H9 (cell line): Measurements from ENCODE around the gene MZF1. TPM values are rescaled to one million over a fixed set of nuclear protein-coding genes. Genes with fewer than 3 reads are reported as not detected.

Experiments used
- DNase-seq: peaks from one replicate; pipeline ENCODE4 v3.0.0-alpha.2; 2017
- H2AFZ ChIP-seq: one replicate; pipeline ENCODE4 v1.6.1; 2013; ENCODE audit warnings: mild to moderate bottlenecking, low read length, control low read depth, moderate library complexity
- H2AK5ac ChIP-seq: 2 replicates; pipeline ENCODE4 v1.6.1; 2013; ENCODE audit warnings: low read length, control low read depth, mixed read lengths; ENCODE audit not compliant: insufficient read length
- H2BK120ac ChIP-seq: one replicate; pipeline ENCODE4 v1.6.1; 2013; ENCODE audit warnings: low read depth, mild to moderate bottlenecking, low read length, control low read depth, inconsistent platforms; ENCODE audit not compliant: poor library complexity, severe bottlenecking
- H2BK12ac ChIP-seq: 2 replicates; pipeline ENCODE4 v1.6.1; 2013; ENCODE audit warnings: low read length, control low read depth, mixed read lengths, low read depth; ENCODE audit not compliant: insufficient read length
- H2BK15ac ChIP-seq: 2 replicates; pipeline ENCODE4 v1.6.1; 2013; ENCODE audit warnings: low read depth, low read length, control low read depth
- H2BK20ac ChIP-seq: one replicate; pipeline ENCODE4 v1.6.1; 2013; ENCODE audit warnings: low read depth, mild to moderate bottlenecking, low read length, control low read depth, inconsistent platforms; ENCODE audit not compliant: poor library complexity, severe bottlenecking
- H2BK5ac ChIP-seq: 2 replicates; pipeline ENCODE4 v1.6.1; 2013; ENCODE audit warnings: low read length, control low read depth, mixed read lengths; ENCODE audit not compliant: insufficient read length
- H3K14ac ChIP-seq: 2 replicates; pipeline ENCODE4 v1.6.1; 2013; ENCODE audit warnings: low read length, control low read depth; ENCODE audit not compliant: insufficient read depth
- H3K18ac ChIP-seq: 2 replicates; pipeline ENCODE4 v1.6.1; 2013; ENCODE audit warnings: low read depth, mild to moderate bottlenecking, mixed read lengths, low read length, control low read depth; ENCODE audit not compliant: insufficient read length
- H3K23ac ChIP-seq: 2 replicates; pipeline ENCODE4 v1.6.1; 2013; ENCODE audit warnings: low read length, control low read depth, mixed read lengths, low read depth; ENCODE audit not compliant: insufficient read length
- H3K23me2 ChIP-seq: 2 replicates; pipeline ENCODE4 v1.6.1; 2013; ENCODE audit warnings: low read depth, mild to moderate bottlenecking, mixed read lengths, low read length, control low read depth; ENCODE audit not compliant: insufficient read length, poor library complexity, severe bottlenecking
- H3K27ac ChIP-seq: 2 replicates; pipeline ENCODE4 v1.5.1; 2013; ENCODE audit warnings: low read length, control low read depth, mixed read lengths, low read depth; ENCODE audit not compliant: insufficient read length
- H3K27me3 ChIP-seq: 2 replicates; pipeline ENCODE4 v1.6.1; 2013; ENCODE audit warnings: low read length, control low read depth, inconsistent platforms; ENCODE audit not compliant: insufficient read depth
- H3K4ac ChIP-seq: 2 replicates; pipeline ENCODE4 v1.6.1; 2013; ENCODE audit warnings: low read depth, mild to moderate bottlenecking, control low read depth, inconsistent platforms, low read length, moderate library complexity
- H3K4me1 ChIP-seq: 2 replicates; pipeline ENCODE4 v1.6.1; 2013; ENCODE audit warnings: low read length, control low read depth, inconsistent platforms; ENCODE audit not compliant: insufficient read depth
- H3K4me2 ChIP-seq: 2 replicates; pipeline ENCODE4 v1.6.1; 2013; ENCODE audit warnings: low read length, control low read depth, mixed read lengths; ENCODE audit not compliant: insufficient read length, insufficient read depth
- H3K56ac ChIP-seq: 2 replicates; pipeline ENCODE4 v1.6.1; 2013; ENCODE audit warnings: low read depth, mild to moderate bottlenecking, mixed read lengths, low read length, control low read depth; ENCODE audit not compliant: insufficient read length
- H3K79me1 ChIP-seq: 2 replicates; pipeline ENCODE4 v1.6.1; 2013; ENCODE audit warnings: low read depth, mild to moderate bottlenecking, moderate library complexity, low read length, control low read depth, inconsistent platforms; ENCODE audit not compliant: insufficient read depth, poor library complexity, severe bottlenecking
- H3K79me2 ChIP-seq: 2 replicates; pipeline ENCODE4 v1.6.1; 2013; ENCODE audit warnings: low read length, control low read depth, inconsistent platforms; ENCODE audit not compliant: insufficient read depth
- H3K9ac ChIP-seq: 2 replicates; pipeline ENCODE4 v1.6.1; 2013; ENCODE audit warnings: low read length, control low read depth, mixed read lengths; ENCODE audit not compliant: insufficient read length; ENCODE audit errors: extremely low read depth
- H3K9me3 ChIP-seq: one replicate; pipeline ENCODE4 v1.6.1; 2013; ENCODE audit warnings: low read depth, low read length, inconsistent platforms; ENCODE audit not compliant: control insufficient read depth
- H3T11ph ChIP-seq: one replicate; pipeline ENCODE4 v1.6.1; 2013; ENCODE audit warnings: mild to moderate bottlenecking, low read length, control low read depth, inconsistent platforms
- H4K20me1 ChIP-seq: one replicate; pipeline ENCODE4 v1.6.1; 2013; ENCODE audit not compliant: control insufficient read depth, insufficient read length, insufficient read depth
- H4K5ac ChIP-seq: 2 replicates; pipeline ENCODE4 v1.6.1; 2013; ENCODE audit warnings: low read depth, mild to moderate bottlenecking, mixed read lengths, low read length, control low read depth; ENCODE audit not compliant: insufficient read length
- H4K8ac ChIP-seq: replicated peaks from 2 replicates; pipeline ENCODE4 v1.6.1; 2013; ENCODE audit warnings: low read length, control low read depth, mixed read lengths, low read depth; ENCODE audit not compliant: insufficient read length
- H4K91ac ChIP-seq: 2 replicates; pipeline ENCODE4 v1.6.1; 2013; ENCODE audit warnings: low read depth, mild to moderate bottlenecking, moderate library complexity, mixed read lengths, low read length, control low read depth; ENCODE audit not compliant: insufficient read length
- H3K27ac Mint-ChIP-seq, 3 experiments: 2 replicates in 2 of 3; 3 replicates in 1 of 3; pipeline ENCODE4 v1.8.0; 2020 to 2021; ENCODE audit warnings: mixed read lengths in 3 of 3, mild to moderate bottlenecking in 1 of 3, moderate library complexity in 1 of 3
- H3K27me3 Mint-ChIP-seq: 2 replicates; pipeline ENCODE4 v1.8.0; 2021; ENCODE audit warnings: low read depth, mild to moderate bottlenecking, moderate library complexity, mixed read lengths
- H3K36me3 Mint-ChIP-seq, 3 experiments: 2 replicates in 2 of 3; 3 replicates in 1 of 3; pipeline ENCODE4 v1.8.0; 2020 to 2021; ENCODE audit warnings: low read depth in 3 of 3, mixed read lengths in 3 of 3; ENCODE audit not compliant: insufficient read depth in 1 of 3
- H3K4me1 Mint-ChIP-seq, 2 experiments: 2 replicates each; pipeline ENCODE4 v1.8.0; 2020; ENCODE audit warnings: mixed read lengths in 2 of 2
- H3K4me3 Mint-ChIP-seq, 2 experiments: 2 replicates in 1 of 2; 3 replicates in 1 of 2; pipeline ENCODE4 v1.8.0; 2020 to 2021; ENCODE audit warnings: mild to moderate bottlenecking in 2 of 2, mixed read lengths in 2 of 2, moderate library complexity in 1 of 2
- H3K9me3 Mint-ChIP-seq, 2 experiments: 2 replicates in 1 of 2; 3 replicates in 1 of 2; pipeline ENCODE4 v1.8.0; 2020; ENCODE audit warnings: mild to moderate bottlenecking in 2 of 2, mixed read lengths in 2 of 2, moderate library complexity in 1 of 2
- CTCF ChIP-seq: fragments of 200-600 bp; sonication (generic); conservative IDR thresholded peaks from 3 replicates; pipeline ENCODE4 v1.8.0; 2021; ENCODE audit warnings: antibody characterized with exemption, mild to moderate bottlenecking
- WGBS: extraction: QIAGEN DNeasy Blood & Tissue Kit; methylation state at CpG from one replicate; pipeline ENCODE4 v1.1.7; 2013; ENCODE audit warnings: missing lambda C conversion rate, low lambda C conversion rate, mixed read lengths; ENCODE audit not compliant: insufficient read length; ENCODE audit errors: extremely low coverage; 5-methylcytosine and 5-hydroxymethylcytosine counted together
- total RNA-seq: library from RNA; stranded (reverse); gene quantifications from 2 replicates; pipeline ENCODE4 v1.2.1, GENCODE V29; 2021

The MZF1 gene
- total RNA-seq, 1 experiment from 2014 or later = 23.6 TPM

GRCh38 chr19:58551123-58551497, 22.0 kb downstream of the MZF1 start:
- Histone ChIP-seq H3K27ac (no peak overlapping the region), H3K79me1 (peaks cover 14% of the 10 kb centered on the region), H2BK5ac (no peak overlapping the region), H3K27me3 (no peaks in the 10 kb centered on the region), H3K4ac (no peak overlapping the region), H3K79me2 (peaks cover 12% of the 10 kb centered on the region; the same call in 1 of the 2 replicates), H4K5ac (no peak overlapping the region), H4K91ac (no peak overlapping the region), H3K4me2 (no peak overlapping the region), H2BK20ac (no peak overlapping the region), H4K20me1 (no peaks in the 10 kb centered on the region), H3K9ac (no peak overlapping the region), H3T11ph (no peak overlapping the region), H3K56ac (no peak overlapping the region), H2BK12ac (no peak overlapping the region), H4K8ac (no peak overlapping the region), H2BK120ac (no peak overlapping the region), H3K23me2 (peaks cover 12% of the 10 kb centered on the region), H3K14ac (no peak overlapping the region), H2BK15ac (no peak overlapping the region), H2AK5ac (no peak overlapping the region), H2AFZ (no peak overlapping the region), H3K9me3 (no peaks in the 10 kb centered on the region), H3K4me1 (peaks cover 3% of the 10 kb centered on the region; the same call in 1 of the 2 replicates), H3K18ac (no peak overlapping the region), H3K23ac (no peak overlapping the region)
- peak overlapping the region in 1 of 3 experiments; percentile 71; a peak in 1 of 7 replicates for H3K27ac Mint-ChIP-seq
- peak overlapping the region in 1 of 2 experiments; percentile 50; a peak in 1 of 5 replicates for H3K4me3 Mint-ChIP-seq
- no peak for DNase-seq
- H3K36me3 Mint-ChIP-seq = peaks cover 49 to 86% (median 71%) of the 10 kb centered on the region in 3 experiments
- H3K9me3 Mint-ChIP-seq = no peaks in the 10 kb centered on the region; a peak in 1 of 5 replicates
- H3K27me3 Mint-ChIP-seq = peaks cover 1% of the 10 kb centered on the region; the same call in 1 of the 2 replicates
- peaks cover 24 to 26% of the 10 kb centered on the region in 2 experiments for H3K4me1 Mint-ChIP-seq
- no peak for TF ChIP-seq CTCF
- no CpG with 5 or more reads among the region's 1 CpG for WGBS
